NCI-H187 treated with DMSO at 0.1 percent for 48 hours (cell line): Measurements from ENCODE around the gene ZMYND12.
"Not testable (repeated sequence)": the region's sequence is repeated elsewhere in the genome, so short reads cannot be mapped to it uniquely, and the experiment has no call there.

ENCODE experiments used
- DNase-seq: peaks from one replicate; lab custom pipeline; 2025; lab: John Stamatoyannopoulos, UW

ZMYND12 gene, protein sequence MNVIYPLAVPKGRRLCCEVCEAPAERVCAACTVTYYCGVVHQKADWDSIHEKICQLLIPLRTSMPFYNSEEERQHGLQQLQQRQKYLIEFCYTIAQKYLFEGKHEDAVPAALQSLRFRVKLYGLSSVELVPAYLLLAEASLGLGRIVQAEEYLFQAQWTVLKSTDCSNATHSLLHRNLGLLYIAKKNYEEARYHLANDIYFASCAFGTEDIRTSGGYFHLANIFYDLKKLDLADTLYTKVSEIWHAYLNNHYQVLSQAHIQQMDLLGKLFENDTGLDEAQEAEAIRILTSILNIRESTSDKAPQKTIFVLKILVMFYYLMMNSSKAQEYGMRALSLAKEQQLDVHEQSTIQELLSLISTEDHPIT

DNA sequence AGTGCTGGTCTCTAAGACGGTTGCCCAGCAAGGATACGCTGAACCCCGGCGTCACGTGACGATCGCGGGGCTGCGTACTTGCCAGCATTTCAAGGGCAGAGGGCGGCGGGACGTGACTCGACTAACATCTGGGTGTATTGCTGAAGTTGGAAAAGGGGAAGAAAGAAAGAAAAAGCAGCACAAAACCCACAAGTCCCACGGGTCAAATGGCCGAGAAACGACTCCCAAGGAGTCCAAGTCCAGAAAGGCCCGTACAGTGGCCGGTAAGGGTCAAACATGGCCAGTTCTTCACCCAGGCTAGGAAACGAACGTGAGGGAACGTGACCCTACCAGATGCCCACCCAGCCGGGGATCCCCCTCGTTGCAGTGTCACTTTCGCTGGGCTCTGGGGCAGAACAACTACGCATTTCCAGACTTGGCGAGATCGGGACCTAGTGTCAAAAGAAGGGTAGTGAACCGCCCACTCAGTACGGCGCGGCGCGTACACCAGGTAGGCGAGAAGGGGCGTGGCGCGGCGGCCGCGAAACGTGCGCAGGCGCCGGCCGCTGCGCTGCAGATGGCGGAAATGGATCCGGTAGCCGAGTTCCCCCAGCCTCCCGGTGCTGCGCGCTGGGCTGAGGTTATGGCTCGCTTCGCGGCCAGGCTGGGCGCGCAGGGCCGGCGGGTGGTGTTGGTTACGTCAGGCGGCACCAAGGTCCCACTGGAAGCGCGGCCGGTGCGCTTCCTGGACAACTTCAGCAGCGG lies at the start of gene ZMYND12, which contains the start of gene PPCS:
TSS of gene ZMYND12 (minus strand) at position 13 of the 744 bp plus-strand sequence. CDS start 25 bp downstream, outside the sequence.
TSS of gene PPCS (plus strand) at position 534 of the 744 bp plus-strand sequence. CDS start at position 557, 23 bp downstream.
- DNase-seq: no peak

DNA sequence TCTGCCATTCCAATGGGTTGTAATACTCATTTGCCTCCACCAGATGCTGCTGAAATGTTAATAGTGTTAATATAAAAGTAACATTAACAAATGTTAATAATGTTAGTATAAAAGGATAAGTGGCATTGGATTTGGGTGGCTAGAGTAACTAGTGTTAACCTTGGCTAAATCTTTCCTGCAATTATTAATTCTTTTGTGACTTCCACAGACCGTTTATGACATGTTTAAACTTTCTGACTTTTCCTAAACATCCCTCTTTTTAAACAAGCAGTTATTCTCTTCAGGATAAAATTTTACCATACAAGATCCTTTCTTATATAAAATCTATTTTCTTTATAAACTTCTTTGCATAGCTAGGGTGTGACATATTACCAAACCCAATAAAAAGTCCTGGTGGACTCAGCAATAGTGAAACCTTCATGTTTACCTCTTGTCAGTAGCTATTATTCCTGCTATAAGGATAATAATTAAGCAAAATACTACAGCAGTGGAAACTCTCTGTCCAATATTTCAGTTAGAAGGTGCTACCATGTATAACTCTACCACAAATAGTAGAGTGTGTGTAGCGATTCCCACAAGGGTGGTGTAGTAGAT lies 48.8 kb upstream of the ZMYND12 start:
- DNase-seq: no peak

DNA sequence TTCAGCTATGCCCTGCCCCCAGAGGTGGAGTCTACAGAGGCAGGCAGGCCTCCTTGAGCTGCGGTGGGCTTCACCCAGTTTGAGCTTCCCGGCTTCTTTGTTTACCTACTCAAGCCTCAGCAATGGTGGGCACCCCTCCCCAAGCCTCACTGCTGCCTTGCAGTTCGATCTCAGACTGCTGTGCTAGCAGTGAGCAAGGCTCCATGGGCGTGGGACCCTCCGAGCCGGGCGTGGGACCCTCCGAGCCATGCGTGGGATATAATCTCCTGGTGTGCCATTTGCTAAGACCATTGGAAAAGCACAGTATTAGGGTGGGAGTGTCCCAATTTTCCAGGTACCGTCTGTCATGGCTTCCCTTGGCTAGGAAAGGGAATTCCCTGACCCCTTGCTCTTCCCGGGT lies 46.2 kb upstream of the ZMYND12 start:
- not testable (repeated sequence) for DNase-seq

DNA sequence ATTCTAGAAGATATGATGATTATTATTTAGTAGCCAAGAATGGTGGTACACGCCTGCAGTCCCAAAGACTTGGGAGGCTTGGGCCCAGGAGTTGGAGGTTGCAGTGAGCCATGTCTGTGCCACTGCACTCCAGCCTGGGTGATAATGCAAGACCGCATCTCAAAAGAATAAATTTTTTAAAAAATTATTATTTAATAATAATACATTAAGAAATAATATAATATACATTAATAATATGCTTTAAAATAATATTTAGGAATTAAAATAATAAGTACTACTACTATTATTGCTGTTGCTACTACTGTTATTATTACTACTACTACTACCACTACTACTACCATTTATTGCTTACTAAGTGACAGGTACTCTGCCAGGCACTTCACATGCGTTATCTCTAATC lies 34.4 kb upstream of the ZMYND12 start:
- DNase-seq: no peak

DNA sequence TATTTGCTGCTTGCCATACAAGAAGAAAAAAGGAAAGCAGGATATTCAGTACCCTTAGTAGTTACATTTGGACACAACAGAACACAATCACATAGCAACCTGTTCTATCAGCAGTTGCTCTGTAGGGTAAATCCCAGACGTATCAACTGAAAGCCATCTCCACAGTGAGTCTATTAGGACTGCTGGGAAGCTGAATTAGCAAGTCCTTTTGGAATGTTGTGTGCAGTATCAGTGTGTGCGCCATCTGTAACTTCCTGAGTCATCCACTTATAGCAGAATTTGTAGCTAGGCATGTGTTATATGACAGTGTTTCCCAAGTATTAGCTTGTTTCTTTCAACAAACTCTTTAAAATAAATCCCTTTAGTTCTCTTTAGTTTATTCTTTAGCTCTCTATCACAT lies 28.6 kb upstream of the ZMYND12 start:
- DNase-seq: no peak

DNA sequence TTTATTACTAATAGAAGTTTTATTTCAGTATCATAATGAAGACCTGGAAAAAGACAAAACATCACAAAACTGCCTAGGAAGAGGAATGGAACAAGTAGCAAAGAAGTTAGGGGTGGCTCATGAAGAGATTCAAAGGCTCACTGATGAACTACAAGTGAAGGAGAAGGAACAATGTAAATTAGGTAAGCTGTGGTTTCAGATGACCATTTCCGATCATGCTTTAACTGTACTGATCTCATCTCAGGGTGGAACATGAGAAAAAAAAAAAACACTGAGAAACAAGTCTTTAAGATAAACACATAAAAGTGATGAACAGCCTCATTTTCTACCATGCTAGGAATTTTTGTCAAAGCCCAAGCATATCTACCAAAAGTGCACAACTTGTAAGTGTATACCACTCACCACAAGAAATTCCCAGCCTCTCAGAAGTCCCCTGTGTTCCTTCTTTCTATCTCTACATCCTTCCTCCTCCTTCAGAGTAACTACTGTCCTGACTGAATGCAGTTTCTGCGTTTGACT lies 26.9 kb upstream of the ZMYND12 start:
- DNase-seq: no peak

DNA sequence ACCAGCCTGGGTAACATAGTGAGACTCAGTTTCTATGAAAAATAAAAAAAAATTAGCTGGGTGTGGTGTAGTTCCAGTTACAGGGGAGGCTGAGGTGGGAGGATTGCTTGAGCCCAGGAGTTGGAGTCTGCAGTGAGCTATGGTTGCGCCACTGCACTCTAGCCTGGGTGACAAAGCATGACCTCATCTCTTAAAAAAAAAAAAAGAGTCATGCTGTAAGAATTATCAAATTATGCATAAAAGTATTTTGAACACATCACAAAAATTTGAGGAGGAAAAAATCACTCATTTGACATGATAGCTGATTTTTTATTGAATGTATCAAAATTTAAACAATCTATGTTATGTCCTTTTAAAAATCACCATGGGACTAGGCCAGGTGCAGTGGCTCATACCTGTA lies 25.1 kb upstream of the ZMYND12 start:
- no peak for DNase-seq

DNA sequence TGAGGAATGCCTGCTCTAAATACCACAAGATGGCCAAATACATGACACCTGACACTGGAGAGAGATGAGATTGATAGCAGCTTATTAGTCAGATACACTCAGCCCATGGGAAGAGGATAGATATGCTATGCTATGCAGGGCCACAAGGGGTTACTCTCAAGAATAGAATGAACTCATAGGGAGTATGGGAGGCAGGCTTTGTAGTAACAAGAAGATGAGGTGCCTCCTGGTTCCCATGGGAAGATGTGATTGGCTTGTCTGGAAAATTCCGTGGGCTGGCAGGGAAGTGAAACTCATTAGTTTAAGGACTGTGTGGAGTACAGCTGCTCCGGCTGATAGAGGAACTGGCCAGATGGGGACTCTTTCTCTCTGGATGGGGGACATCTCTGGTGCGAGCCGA lies 23.8 kb upstream of the ZMYND12 start:
- no peak for DNase-seq

DNA sequence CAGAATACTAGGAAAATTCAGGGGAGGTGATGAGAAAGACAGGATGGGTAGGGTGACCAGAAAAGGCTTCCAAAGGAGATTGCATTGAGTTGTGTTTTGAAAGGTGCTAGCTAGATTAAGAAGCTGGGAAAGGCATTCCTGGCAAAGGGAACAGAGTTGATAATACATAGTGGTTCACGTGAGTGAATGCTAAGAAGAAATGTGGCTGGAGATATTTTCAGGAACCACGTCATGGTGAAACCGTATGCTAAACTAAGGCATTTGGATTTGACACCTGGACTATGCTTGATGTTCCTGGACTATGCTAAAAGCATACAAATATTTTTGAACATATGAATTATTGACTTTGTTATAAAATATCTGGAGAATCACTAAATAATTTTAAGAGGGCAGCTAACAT lies 22.0 kb upstream of the ZMYND12 start:
- DNase-seq: no peak

DNA sequence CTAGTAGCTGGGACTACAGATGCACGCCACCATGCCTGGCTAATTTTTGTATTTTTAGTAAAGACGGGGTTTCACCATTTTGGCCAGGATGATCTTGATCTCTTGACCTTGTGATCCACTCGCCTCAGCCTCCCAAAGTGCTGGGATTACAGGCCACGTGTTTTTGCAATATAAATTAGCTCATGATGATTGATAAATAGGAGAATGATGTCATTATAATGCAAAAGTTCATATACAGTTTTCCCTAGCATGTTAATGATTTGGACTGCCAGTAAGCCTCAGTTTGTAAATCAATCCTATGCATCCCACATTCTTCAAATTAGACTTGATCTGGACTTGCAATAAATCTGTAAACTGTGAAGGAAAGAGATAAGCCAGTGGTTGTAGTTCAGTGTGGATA lies 21.5 kb upstream of the ZMYND12 start:
- not testable (repeated sequence) for DNase-seq

DNA sequence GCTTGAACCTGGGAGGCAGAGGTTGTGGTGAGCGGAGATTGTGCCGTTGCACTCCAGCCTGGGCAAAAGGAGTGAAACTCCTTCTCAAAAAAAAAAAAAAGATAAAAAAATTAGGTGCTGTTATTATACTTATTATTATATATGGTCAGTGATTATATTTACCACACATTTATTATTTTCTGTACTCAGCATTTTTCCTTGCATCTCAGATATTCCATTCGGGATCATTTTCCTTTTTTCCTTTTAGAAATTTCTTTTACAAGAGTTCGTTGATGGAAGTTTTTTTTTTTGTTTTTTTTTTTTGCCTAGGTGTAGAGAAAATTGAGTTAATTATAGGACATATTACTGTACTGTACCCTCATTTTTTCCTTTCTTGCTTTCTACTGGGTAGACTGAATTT lies 20.8 kb upstream of the ZMYND12 start:
- DNase-seq: no peak

DNA sequence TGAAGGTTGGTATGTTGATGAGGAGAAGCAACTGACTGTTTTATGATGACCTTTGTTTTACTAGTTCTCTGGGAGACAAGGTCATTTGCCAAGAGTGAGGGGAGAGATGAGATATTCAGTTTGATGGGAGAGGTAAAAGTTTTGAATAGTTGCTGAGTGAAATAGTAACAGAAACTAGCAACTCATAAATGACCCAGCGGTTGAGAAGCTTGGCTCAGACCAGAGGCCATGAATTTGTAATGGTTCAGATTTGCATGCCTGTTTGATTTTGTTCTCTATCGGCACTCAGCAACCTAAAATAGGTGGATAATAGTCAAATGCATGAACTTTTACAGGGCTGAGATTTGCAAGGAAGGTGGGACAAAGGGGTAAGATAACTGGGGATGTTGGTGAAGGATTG lies 13.9 kb upstream of the ZMYND12 start:
- DNase-seq: no peak

DNA sequence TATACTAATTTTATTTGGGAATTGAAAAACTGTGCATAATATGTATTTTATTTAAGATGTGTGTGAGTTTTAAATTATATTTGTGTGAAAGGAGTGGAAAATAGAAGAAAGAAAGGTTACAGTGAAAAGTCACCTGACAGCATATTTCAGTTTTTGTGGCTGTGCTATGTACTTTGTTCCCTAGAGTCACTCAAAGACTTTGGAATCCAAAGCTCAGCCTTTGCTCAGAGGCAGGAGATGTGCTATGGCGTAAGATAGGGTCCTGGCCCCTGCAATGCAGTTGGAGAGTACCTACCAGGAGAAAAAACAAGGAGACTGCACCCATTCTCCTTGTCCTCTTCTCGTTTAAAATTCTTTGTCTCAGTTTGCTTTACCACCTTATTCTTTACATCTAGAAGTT lies 10.2 kb upstream of the ZMYND12 start:
- no peak for DNase-seq

DNA sequence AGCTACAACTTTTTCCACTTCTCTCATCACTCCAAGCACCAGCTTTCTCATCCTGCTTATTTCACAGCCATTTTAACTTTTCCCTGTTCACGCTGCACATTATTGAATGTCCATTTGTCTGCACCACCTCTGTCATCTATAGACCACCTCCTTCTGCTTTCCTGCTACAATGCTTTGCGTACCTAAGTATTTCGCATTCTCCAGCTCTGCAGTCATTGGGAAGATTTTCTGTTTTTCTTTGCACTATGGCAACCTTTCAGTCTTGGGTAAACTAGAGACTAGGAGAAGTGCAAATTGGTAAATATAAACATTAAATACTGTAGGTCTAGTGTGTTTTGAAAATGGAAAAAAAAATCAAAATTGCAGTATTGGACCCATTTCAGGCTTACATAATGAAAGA lies 8.1 kb upstream of the ZMYND12 start:
- DNase-seq: no peak

DNA sequence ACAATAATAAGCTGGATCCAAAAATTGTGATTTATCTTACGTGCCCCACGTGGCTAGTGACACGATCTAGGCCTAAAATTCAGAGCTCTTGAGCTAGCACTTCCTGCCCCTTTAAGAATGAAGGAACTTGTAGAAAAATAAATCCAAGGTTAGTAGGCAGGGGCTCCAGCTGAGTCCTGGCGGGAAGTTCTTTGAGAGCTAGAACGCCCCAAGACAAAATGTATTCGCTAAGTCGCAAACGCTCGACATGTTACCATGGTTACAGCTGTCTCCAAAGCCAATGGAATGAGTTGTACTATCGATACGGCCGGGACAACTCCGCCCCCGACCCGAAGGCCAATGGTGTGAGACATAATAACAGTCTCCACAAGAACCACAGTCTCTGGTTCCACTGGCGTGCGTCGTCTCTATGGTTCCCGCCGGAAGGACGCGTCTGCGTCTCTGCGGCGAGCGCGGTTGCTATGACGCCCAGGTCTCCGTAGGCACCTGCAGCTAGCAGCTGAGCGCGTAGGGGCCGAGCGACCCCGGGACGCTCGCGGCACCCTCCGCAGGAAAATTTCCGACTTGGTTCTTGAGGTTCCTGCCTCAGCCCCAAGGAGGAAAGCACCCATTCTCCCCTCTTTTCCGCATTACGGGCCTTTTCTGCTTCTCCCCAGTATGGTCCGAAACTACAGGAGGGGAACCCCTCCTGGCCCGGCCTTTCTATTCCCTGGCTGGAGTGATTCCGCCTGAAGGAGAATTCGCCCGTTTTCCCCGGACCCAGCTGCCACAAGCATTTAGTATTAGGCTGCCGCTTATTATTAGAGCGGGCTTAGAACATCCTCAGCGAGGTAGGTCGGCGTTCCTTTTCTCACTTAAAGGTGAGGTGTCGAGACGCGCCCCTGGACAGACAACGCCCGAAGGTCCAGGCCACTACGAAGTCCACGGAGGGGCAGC lies 7.3 kb upstream of the ZMYND12 start, which contains the start of gene CCDC30:
TSS of gene CCDC30 (plus strand) at position 459 of the 936 bp plus-strand sequence. CDS start 17,266 bp downstream, outside the sequence.
- peak; percentile 96 for DNase-seq

DNA sequence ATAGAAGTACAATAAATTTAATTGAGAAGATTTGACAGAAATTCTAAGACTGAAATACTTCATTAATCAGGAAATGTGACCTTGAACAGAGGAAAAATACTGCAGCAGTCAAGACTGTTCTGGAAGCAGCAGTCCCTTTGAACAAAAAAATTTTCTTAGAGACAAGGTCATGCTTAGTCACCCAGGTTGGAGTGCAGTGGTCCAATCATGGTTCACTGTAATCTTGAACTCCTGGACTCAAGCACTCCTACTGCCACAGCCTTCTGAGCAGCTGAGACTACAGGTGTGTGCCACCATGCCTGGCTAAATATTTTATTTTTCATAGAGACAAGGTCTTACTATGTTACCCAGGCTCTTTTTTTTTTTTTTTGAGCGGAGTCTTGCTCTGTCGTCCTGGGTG lies 5.4 kb upstream of the ZMYND12 start:
- DNase-seq: no peak

DNA sequence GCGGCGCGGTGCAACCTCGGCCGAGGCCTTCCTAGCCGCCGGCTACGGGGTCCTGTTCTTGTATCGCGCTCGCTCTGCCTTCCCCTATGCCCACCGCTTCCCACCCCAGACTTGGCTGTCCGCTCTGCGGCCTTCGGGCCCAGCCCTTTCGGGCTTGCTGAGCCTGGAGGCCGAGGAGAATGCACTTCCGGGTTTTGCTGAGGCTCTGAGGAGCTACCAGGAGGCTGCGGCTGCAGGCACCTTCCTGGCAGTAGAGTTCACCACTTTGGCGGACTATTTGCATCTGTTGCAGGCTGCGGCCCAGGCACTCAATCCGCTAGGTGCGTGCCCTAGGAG lies 900 bp upstream of the ZMYND12 start:
- DNase-seq: no peak

DNA sequence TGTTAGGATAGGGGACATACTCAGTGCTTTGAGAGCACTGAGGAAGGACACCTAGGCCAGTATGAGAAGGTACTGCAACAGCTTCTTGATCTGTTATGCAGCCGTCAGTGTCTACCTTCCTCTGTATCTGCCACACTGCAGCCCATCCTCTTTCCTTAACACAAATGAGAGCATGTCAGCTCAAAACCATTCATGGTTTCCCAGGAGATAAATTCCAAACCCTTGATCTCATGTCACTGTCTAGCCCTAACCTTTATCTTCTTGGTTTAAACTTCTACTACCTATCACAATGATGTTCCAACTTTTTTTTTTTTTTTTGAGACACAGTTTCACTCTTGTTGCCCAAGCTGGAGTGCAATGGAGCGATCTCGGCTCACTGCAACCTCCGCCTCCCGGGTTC lies 1.4 kb downstream of the ZMYND12 start:
- no peak for DNase-seq

DNA sequence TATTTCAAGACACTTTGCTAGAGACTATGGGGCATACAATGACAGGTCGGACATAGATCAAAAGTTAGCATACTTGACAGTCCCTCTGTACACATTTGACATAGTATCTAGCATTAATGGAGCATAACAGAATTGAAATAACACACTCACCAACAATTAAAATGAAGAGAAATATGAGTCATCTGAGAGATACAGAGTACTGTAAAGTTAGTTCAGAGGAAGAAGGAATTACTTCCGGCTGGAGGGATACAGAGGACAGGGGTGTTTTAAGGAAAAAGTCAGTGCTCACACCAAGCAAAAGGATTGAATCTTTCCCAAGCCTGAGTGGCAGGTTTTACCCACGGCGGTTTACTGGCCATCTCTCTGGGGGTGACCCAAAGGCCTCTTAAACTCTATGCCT lies 2.4 kb downstream of the ZMYND12 start:
- DNase-seq: no peak

DNA sequence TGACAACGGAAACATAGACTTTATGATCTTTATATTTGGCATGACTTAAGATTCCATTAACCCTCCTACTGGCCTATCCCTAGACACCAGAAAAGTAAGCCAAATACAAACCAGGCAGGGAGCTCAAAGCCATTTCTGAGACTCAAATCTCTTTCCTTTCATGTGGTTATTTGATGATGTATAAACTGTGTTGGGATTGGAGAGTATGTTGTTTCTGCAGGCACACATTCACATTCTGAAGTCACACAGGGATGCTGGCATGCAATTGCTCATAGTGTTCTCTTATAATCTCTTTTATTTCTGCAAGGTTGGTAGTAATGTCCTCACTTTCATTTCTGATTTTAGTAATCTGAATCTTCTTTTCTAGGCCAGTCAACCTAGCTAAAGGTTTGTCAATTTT lies 5.8 kb downstream of the ZMYND12 start:
- DNase-seq: no peak

DNA sequence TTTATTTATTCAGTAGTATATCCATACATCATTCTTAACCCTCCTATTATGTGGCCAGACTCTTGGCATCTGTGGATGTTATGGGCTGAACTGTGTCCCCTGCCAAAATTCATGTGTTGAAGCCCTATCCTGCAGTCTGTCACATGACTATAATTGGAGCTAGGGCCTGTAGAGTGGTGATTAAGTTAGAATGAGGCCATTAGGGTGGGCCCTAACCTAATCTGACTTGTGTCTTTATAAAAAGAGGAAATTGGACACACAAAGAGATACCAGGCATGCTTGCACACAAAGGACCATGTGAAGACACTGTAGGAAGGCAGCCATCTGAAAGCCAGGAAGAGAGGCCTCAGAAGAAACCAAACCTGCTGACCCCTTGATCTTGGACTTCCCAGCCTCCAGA lies 6.6 kb downstream of the ZMYND12 start:
- DNase-seq: no peak

DNA sequence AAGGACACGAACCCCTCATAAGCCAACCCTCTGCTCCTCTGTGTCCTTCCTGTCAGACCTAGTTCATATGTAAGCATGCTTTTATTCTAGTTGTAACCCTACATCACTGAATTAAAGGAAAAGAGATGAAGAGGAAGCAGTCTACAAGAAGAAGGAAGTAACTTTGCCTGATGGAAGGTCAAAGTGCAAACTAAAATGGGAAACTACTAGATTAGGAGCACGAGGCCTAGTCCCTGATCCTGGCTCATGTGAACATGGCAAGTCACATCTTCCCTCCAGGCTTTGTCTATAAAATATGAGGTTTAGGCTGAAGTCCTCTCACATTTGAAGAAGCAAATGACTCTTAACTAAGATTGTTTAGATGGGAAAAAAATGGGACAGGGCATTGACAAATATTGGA lies 13.2 kb downstream of the ZMYND12 start:
- no peak for DNase-seq
